Nephron progenitor cell (in vitro differentiated cells): ENCODE results near the gene ZBTB18.

Experiments used
- DNase-seq: peaks from one replicate; pipeline ENCODE4 v3.0.0; 2021
- H3K27ac Mint-ChIP-seq: 2 replicates; pipeline ENCODE4 v1.8.0; 2021; ENCODE audit warnings: mild to moderate bottlenecking, moderate library complexity, mixed read lengths
- H3K27me3 Mint-ChIP-seq: 2 replicates; pipeline ENCODE4 v1.8.0; 2021; ENCODE audit warnings: mild to moderate bottlenecking, low read depth, mixed read lengths; ENCODE audit not compliant: poor library complexity
- H3K36me3 Mint-ChIP-seq: 2 replicates; pipeline ENCODE4 v1.8.0; 2021; ENCODE audit warnings: low read depth, mixed read lengths
- H3K4me1 Mint-ChIP-seq: 2 replicates; pipeline ENCODE4 v1.8.0; 2021; ENCODE audit warnings: mixed read lengths
- H3K4me3 Mint-ChIP-seq: 2 replicates; pipeline ENCODE4 v1.8.0; 2021; ENCODE audit warnings: mild to moderate bottlenecking, moderate library complexity, mixed read lengths
- H3K9me3 Mint-ChIP-seq: 2 replicates; pipeline ENCODE4 v1.8.0; 2021; ENCODE audit warnings: mild to moderate bottlenecking, moderate library complexity, mixed read lengths
- TF ChIP-seq, protein P1 (sequence below): fragments of 200-600 bp; sonication (generic); IDR thresholded peaks from 2 replicates; pipeline ENCODE4 v1.5.0; 2021; ENCODE audit warnings: antibody characterized with exemption

Gene ZBTB18

DNA sequence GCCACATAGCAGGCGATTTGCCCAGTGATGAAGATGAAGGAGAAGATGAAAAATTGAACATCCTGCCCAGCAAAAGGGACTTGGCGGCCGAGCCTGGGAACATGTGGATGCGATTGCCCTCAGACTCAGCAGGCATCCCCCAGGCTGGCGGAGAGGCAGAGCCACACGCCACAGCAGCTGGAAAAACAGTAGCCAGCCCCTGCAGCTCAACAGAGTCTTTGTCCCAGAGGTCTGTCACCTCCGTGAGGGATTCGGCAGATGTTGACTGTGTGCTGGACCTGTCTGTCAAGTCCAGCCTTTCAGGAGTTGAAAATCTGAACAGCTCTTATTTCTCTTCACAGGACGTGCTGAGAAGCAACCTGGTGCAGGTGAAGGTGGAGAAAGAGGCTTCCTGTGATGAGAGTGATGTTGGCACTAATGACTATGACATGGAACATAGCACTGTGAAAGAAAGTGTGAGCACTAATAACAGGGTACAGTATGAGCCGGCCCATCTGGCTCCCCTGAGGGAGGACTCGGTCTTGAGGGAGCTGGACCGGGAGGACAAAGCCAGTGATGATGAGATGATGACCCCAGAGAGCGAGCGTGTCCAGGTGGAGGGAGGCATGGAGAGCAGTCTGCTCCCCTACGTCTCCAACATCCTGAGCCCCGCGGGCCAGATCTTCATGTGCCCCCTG is 3.3 kb downstream of the ZBTB18 start:
- no peak overlapping the region for H3K4me3 Mint-ChIP-seq
- TF ChIP-seq, protein P1, sequence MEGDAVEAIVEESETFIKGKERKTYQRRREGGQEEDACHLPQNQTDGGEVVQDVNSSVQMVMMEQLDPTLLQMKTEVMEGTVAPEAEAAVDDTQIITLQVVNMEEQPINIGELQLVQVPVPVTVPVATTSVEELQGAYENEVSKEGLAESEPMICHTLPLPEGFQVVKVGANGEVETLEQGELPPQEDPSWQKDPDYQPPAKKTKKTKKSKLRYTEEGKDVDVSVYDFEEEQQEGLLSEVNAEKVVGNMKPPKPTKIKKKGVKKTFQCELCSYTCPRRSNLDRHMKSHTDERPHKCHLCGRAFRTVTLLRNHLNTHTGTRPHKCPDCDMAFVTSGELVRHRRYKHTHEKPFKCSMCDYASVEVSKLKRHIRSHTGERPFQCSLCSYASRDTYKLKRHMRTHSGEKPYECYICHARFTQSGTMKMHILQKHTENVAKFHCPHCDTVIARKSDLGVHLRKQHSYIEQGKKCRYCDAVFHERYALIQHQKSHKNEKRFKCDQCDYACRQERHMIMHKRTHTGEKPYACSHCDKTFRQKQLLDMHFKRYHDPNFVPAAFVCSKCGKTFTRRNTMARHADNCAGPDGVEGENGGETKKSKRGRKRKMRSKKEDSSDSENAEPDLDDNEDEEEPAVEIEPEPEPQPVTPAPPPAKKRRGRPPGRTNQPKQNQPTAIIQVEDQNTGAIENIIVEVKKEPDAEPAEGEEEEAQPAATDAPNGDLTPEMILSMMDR, result no peak
- H3K36me3 Mint-ChIP-seq, result no peaks in the 10 kb centered on the region
- H3K9me3 Mint-ChIP-seq, result no peaks in the 10 kb centered on the region
- DNase-seq, result no peak
- peak overlapping the region; percentile 59 for H3K27ac Mint-ChIP-seq
- peaks cover 22% of the 10 kb centered on the region for H3K4me1 Mint-ChIP-seq
- H3K27me3 Mint-ChIP-seq, result no peaks in the 10 kb centered on the region

DNA sequence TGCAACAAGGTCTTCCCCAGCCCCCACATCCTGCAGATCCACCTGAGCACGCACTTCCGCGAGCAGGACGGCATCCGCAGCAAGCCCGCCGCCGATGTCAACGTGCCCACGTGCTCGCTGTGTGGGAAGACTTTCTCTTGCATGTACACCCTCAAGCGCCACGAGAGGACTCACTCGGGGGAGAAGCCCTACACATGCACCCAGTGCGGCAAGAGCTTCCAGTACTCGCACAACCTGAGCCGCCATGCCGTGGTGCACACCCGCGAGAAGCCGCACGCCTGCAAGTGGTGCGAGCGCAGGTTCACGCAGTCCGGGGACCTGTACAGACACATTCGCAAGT is 3.8 kb downstream of the ZBTB18 start:
- Mint-ChIP-seq H3K4me1 (peaks cover 22% of the 10 kb centered on the region), H3K4me3 (no peak overlapping the region), H3K27ac (no peak overlapping the region), H3K27me3 (no peaks in the 10 kb centered on the region), H3K9me3 (no peaks in the 10 kb centered on the region), H3K36me3 (no peaks in the 10 kb centered on the region)
- TF ChIP-seq, protein P1, result no peak
- DNase-seq, result no peak

DNA sequence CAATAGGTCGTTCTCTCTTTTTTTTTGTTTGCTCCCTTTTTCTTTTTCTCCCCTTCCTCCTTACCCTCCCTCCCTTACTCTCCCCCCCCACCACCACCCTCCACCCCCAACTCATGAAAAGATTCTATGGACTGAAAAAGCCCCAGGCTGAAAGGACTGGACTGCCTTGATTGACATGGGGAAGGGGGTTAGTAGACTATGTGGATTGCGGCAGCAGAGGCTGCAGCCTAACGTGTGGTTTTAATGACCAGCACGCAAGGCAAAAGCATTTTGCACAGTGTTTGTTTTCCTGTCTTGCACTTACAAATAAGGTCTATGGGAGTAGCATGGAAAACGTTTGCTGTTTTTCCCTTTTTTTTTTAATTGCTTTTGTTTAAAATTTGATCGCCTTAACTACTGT is 5.5 kb downstream of the ZBTB18 start:
- Mint-ChIP-seq H3K27ac (no peak overlapping the region), H3K4me3 (no peak overlapping the region), H3K9me3 (no peaks in the 10 kb centered on the region)

DNA sequence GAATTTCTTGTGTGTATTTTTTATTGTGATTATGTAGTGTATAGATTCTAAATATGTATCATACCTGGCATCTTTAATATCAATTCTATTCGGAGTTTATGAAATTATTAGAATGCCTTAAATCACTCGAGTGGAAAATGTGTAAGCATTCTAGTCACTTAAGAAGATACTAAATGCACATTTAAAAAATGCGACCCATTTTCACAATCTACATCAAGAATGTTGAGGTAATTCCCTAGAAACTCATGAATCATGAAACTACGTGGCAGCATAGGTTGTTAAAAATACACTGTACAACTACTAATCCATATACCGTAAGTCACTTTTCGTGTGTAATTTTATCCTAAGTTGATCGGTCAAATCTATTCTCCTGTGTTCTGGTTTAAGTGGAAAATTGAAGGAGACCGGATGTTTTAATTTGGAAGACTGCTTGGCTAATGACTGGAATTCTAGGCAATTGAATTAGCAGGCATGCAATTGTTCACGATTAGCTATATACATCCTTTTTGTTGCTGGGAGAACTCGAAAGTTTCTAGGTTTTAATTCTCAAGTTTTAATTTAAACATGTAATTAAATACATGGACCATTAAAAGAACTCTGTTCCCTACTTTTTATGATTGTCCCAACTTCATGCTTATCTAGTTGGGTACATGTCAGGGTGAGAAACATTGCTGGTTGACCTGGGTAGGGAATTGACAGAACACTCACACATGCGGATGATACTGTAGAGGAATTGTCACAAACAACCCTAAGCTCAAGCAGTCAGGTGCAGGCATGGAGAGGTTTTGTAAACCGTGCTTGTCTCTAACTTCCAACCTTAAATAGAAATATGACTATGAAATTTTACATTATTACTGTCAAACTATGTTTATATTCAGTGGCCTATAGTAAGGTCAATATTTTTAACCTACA is 6.6 kb downstream of the ZBTB18 start:
- no peak overlapping the region for H3K4me3 Mint-ChIP-seq
- no peak overlapping the region for H3K27ac Mint-ChIP-seq

More for the DNA sequence above, 5.5 kb downstream of the ZBTB18 start:
- no peak for DNase-seq
- Mint-ChIP-seq H3K36me3 (no peaks in the 10 kb centered on the region), H3K27me3 (no peaks in the 10 kb centered on the region), H3K4me1 (peaks cover 22% of the 10 kb centered on the region)
- TF ChIP-seq, protein P1, result no peak

DNA sequence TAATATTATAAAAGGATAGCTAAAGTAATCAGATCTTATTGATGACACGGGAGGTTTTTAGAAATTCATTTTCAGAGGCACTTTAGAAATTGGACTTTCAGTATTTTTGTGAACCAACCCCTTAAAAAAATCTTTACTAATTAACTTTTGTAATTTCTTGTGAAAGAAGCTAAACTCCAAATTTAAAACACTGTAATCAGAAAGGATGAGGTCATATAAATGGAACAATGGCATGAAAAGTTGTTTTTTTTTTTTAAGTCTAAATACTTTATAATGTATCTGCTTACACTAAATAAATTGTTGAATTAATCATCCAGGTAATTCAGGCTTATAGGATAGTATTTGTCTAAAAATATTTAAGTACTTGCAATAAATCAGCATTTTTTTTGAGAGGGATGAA is 9.0 kb downstream of the ZBTB18 start:
- H3K36me3 Mint-ChIP-seq, result no peaks in the 10 kb centered on the region
- no peak for DNase-seq
- no peaks in the 10 kb centered on the region for H3K9me3 Mint-ChIP-seq
- TF ChIP-seq, protein P1, result no peak
- no peak overlapping the region for H3K27ac Mint-ChIP-seq
- H3K4me1 Mint-ChIP-seq, result peaks cover 39% of the 10 kb centered on the region
- H3K27me3 Mint-ChIP-seq, result peaks cover 6% of the 10 kb centered on the region
- no peak overlapping the region for H3K4me3 Mint-ChIP-seq

More for the DNA sequence above, 6.6 kb downstream of the ZBTB18 start:
- DNase-seq, result no peak
- H3K9me3 Mint-ChIP-seq, result no peaks in the 10 kb centered on the region
- peaks cover 28% of the 10 kb centered on the region for H3K4me1 Mint-ChIP-seq
- TF ChIP-seq, protein P1, result no peak
- H3K36me3 Mint-ChIP-seq, result no peaks in the 10 kb centered on the region
- H3K27me3 Mint-ChIP-seq, result no peaks in the 10 kb centered on the region
